HEK293 (cell line): ENCODE results near the gene ZNF428.
A peak's percentile ranks its signal among the peaks of the same experiment; 100 is the strongest.

ENCODE experiments used
- CTCF ChIA-PET: fragments of 350-600 bp; formaldehyde crosslinking; extraction: SDS; loops from one replicate; lab custom pipeline; 2021; ENCODE audit warnings: antibody characterized with exemption; lab: Yijun Ruan, JAX
- POLR2A ChIA-PET: fragments of 300-600 bp; formaldehyde crosslinking; extraction: SDS; loops from one replicate; lab custom pipeline; 2020; ENCODE audit warnings: antibody characterized with exemption, inconsistent platforms; lab: Yijun Ruan, JAX
- H3K27ac ChIP-seq: fragments of 200-500 bp; sonication (Bioruptor generic); 2 replicates; pipeline ENCODE4 v1.5.1; 2014; ENCODE audit warnings: low read depth, low read length, control low read depth, inconsistent platforms; ENCODE audit errors: extremely low read depth
- H3K36me3 ChIP-seq, 2 experiments: fragments of 200-500 bp in 1 of 2; sonication (Bioruptor generic) in 1 of 2; 1 replicate in 1 of 2; 2 replicates in 1 of 2; pipeline ENCODE4 v1.5.1; 2014 to 2017; ENCODE audit warnings: inconsistent platforms in 2 of 2, low read length in 2 of 2; ENCODE audit not compliant: control insufficient read depth in 2 of 2, insufficient read depth in 1 of 2
- H3K4me1 ChIP-seq: fragments of 200-500 bp; sonication (Bioruptor generic); 2 replicates; pipeline ENCODE4 v1.5.1; 2014; ENCODE audit warnings: mild to moderate bottlenecking, low read length, inconsistent platforms; ENCODE audit not compliant: control insufficient read depth, insufficient read depth
- H3K4me3 ChIP-seq: 2 replicates; pipeline ENCODE4 v1.5.1; 2011; ENCODE audit warnings: low read depth, mild to moderate bottlenecking, control low read depth, low read length, moderate library complexity
- H3K9me3 ChIP-seq: fragments of 200-500 bp; sonication (Bioruptor generic); 2 replicates; pipeline ENCODE4 v1.5.1; 2014; ENCODE audit warnings: low read depth, low read length, inconsistent platforms; ENCODE audit not compliant: control insufficient read depth, insufficient read depth
- KLF16 ChIP-seq: fragments of 450-650 bp; formaldehyde crosslinking; IDR thresholded peaks from 2 replicates; pipeline ENCODE4 v1.5.1; 2017; ENCODE audit warnings: missing biosample characterization, missing genetic modification characterization
- KLF17 ChIP-seq: fragments of 450-650 bp; formaldehyde crosslinking; IDR thresholded peaks from 2 replicates; pipeline ENCODE4 v1.5.1; 2016; ENCODE audit warnings: missing biosample characterization, missing genetic modification characterization
- REPIN1 ChIP-seq: fragments of 450-650 bp; formaldehyde crosslinking; IDR thresholded peaks from 2 replicates; pipeline ENCODE4 v1.5.1; 2017; ENCODE audit warnings: missing biosample characterization, missing genetic modification characterization, low read depth
- SALL2 ChIP-seq: fragments of 450-650 bp; formaldehyde crosslinking; IDR thresholded peaks from 2 replicates; pipeline ENCODE4 v1.5.0; 2017; ENCODE audit warnings: missing biosample characterization, mild to moderate bottlenecking, missing genetic modification characterization, borderline replicate concordance
- ZBTB10 ChIP-seq: fragments of 450-650 bp; formaldehyde crosslinking; IDR thresholded peaks from 2 replicates; pipeline ENCODE4 v1.5.1; 2016; ENCODE audit warnings: missing biosample characterization, missing genetic modification characterization
- ZBTB21 ChIP-seq: fragments of 450-650 bp; formaldehyde crosslinking; IDR thresholded peaks from 2 replicates; pipeline ENCODE4 v1.5.1; 2017; ENCODE audit warnings: missing biosample characterization, missing genetic modification characterization
- ZBTB26 ChIP-seq: fragments of 450-650 bp; formaldehyde crosslinking; optimal IDR thresholded peaks from 2 replicates; pipeline ENCODE3; 2016; ENCODE audit warnings: missing biosample characterization, mild to moderate bottlenecking, missing genetic modification characterization
- ZBTB6 ChIP-seq: fragments of 450-650 bp; formaldehyde crosslinking; IDR thresholded peaks from 2 replicates; pipeline ENCODE4 v1.5.1; 2017; ENCODE audit warnings: missing biosample characterization, missing genetic modification characterization
- ZBTB8A ChIP-seq: fragments of 450-650 bp; formaldehyde crosslinking; IDR thresholded peaks from 2 replicates; pipeline ENCODE4 v1.5.1; 2016; ENCODE audit warnings: missing biosample characterization, missing genetic modification characterization
- ZEB2 ChIP-seq: fragments of 450-650 bp; formaldehyde crosslinking; IDR thresholded peaks from 2 replicates; pipeline ENCODE4 v1.5.1; 2016; ENCODE audit warnings: missing biosample characterization, missing genetic modification characterization
- ZFP37 ChIP-seq: fragments of 450-650 bp; formaldehyde crosslinking; IDR thresholded peaks from 2 replicates; pipeline ENCODE4 v1.5.1; 2016; ENCODE audit warnings: missing biosample characterization, missing genetic modification characterization
- ZIC2 ChIP-seq: fragments of 450-650 bp; formaldehyde crosslinking; IDR thresholded peaks from 2 replicates; pipeline ENCODE4 v1.5.1; 2016; ENCODE audit warnings: missing biosample characterization, missing genetic modification characterization
- ZNF157 ChIP-seq: fragments of 450-650 bp; formaldehyde crosslinking; IDR thresholded peaks from 2 replicates; pipeline ENCODE4 v1.5.1; 2016; ENCODE audit warnings: missing biosample characterization, missing genetic modification characterization
- ZNF2 ChIP-seq: fragments of 450-650 bp; formaldehyde crosslinking; IDR thresholded peaks from 2 replicates; pipeline ENCODE4 v1.5.1; 2016; ENCODE audit warnings: missing biosample characterization, missing genetic modification characterization
- ZNF311 ChIP-seq: fragments of 450-650 bp; formaldehyde crosslinking; IDR thresholded peaks from 2 replicates; pipeline ENCODE4 v1.5.1; 2017; ENCODE audit warnings: missing biosample characterization, missing genetic modification characterization, borderline replicate concordance
- ZNF404 ChIP-seq: fragments of 450-650 bp; formaldehyde crosslinking; IDR thresholded peaks from 2 replicates; pipeline ENCODE4 v1.5.1; 2017; ENCODE audit warnings: missing biosample characterization, missing genetic modification characterization
- ZNF561 ChIP-seq: fragments of 450-650 bp; IDR thresholded peaks from 2 replicates; pipeline ENCODE4 v1.5.1; 2018; ENCODE audit warnings: missing biosample characterization, missing genetic modification characterization, borderline replicate concordance
- ZNF629 ChIP-seq: fragments of 450-650 bp; formaldehyde crosslinking; IDR thresholded peaks from 2 replicates; pipeline ENCODE4 v1.5.1; 2017; ENCODE audit warnings: missing biosample characterization, missing genetic modification characterization
- ZNF664 ChIP-seq: fragments of 450-650 bp; formaldehyde crosslinking; IDR thresholded peaks from 2 replicates; pipeline ENCODE4 v1.5.1; 2016; ENCODE audit warnings: missing biosample characterization, missing genetic modification characterization
- ZNF76 ChIP-seq: fragments of 450-650 bp; formaldehyde crosslinking; IDR thresholded peaks from 2 replicates; pipeline ENCODE4; 2016; ENCODE audit warnings: low read depth, missing biosample characterization, missing genetic modification characterization, borderline replicate concordance
- ZNF777 ChIP-seq: fragments of 450-650 bp; formaldehyde crosslinking; IDR thresholded peaks from 2 replicates; pipeline ENCODE4 v1.5.1; 2017; ENCODE audit warnings: missing biosample characterization, missing genetic modification characterization, borderline replicate concordance
- ZNF792 ChIP-seq: fragments of 450-650 bp; formaldehyde crosslinking; IDR thresholded peaks from 2 replicates; pipeline ENCODE4 v1.5.1; 2016; ENCODE audit warnings: missing biosample characterization, missing genetic modification characterization
- TF ChIP-seq, protein P1 (sequence below): fragments of 450-650 bp; formaldehyde crosslinking; IDR thresholded peaks from 2 replicates; pipeline ENCODE4 v1.5.1; 2017; ENCODE audit warnings: missing biosample characterization, missing genetic modification characterization

The ZNF428 gene

DNA sequence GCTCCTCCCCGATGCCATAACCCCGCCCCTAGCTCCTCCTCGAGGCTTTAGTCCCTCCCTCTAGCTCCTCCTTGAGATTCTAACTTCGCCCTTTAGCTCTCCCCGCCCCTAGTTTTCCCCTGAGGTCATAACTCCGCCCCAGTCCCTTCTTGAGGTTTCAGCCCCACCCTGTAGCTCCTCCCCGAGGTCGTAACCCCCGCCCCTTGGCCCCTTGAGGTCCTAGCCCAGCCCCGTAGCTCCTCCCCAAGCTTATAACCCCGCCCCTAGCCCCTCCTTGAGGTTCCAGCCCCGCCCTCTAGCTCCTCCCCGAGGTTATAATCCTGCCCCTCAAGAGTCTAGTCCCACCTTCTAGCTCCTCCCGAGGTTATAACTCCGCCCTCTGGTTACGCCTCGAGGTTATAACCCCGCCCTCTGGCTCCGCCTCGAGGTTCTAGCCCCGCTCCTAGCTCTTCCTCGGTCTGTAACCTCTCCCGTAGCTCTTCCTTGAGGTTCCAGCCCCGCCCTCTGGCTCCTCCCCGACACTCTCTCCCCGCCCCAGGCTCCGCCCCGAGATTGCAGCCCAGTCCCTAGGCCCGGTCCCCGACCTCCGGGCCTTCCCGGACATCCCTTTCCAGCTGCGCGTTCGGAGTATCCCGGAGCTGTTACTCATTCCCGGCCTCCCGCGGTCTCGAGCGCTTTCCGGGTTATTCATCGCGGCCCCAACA is 49.1 kb upstream of the ZNF428 start (continued):
- TF ChIP-seq ZBTB26 (peak; percentile 63), ZBTB6 (tag by site-specific recombination) (peak; percentile 89), ZBTB10 (tag by site-specific recombination) (peak; percentile 99), ZNF157 (no peak), ZFP37 (no peak), ZNF404 (tag by site-specific recombination) (no peak), KLF16 (tag by site-specific recombination) (0 out of 2 replicates have a peak, but pooled peaks have one; percentile 50), ZNF311 (tag by site-specific recombination) (no peak)

GRCh38 chr19:43667876-43668405 is 48.5 kb upstream of the ZNF428 start:
- ChIA-PET CTCF (interaction anchor here (0.6 to 4.9 kb wide), 39 partner anchors 9 to 492 kb away, joined by 3 to 39 read pairs (median 6); partner anchors contain the start of genes ETHE1, IRGQ and ZNF576), POLR2A (interaction anchor here (0.7 to 3.6 kb wide), 62 partner anchors 9 to 544 kb away, joined by 3 to 64 read pairs (median 5); partner anchors contain the start of genes IRGC, IRGQ, PHLDB3 and PINLYP)
- H3K36me3 ChIP-seq, result peaks cover 27 to 29% of the 10 kb centered on the region in 2 experiments; a peak in 2 of 3 replicates
- no peaks in the 10 kb centered on the region for H3K9me3 ChIP-seq
- peak overlapping the region; percentile 81 for H3K27ac ChIP-seq
- H3K4me1 ChIP-seq, result peaks cover 42% of the 10 kb centered on the region
- peak overlapping the region; percentile 11 for H3K4me3 ChIP-seq
- TF ChIP-seq ZNF561 (tag by site-specific recombination) (no peak), ZEB2 (tag by site-specific recombination) (0 out of 2 replicates have a peak, but pooled peaks have one; percentile 54), ZBTB8A (tag by site-specific recombination) (peak; percentile 55), REPIN1 (tag by site-specific recombination) (0 out of 2 replicates have a peak, but pooled peaks have one; percentile 27), ZBTB21 (peak; percentile 71), ZNF2 (tag by site-specific recombination) (peak; percentile 62; the same call in 1 of the 2 replicates), ZNF664 (tag by site-specific recombination) (no peak), ZIC2 (no peak), ZNF792 (tag by site-specific recombination) (0 out of 2 replicates have a peak, but pooled peaks have one; percentile 42), SALL2 (tag by site-specific recombination) (no peak), KLF17 (tag by site-specific recombination) (peak; percentile 68), ZNF629 (tag by site-specific recombination) (peak; percentile 69), ZNF76 (tag by site-specific recombination) (peak; percentile 56; the same call in 1 of the 2 replicates), ZBTB6 (tag by site-specific recombination) (peak; percentile 93), ZNF777 (tag by site-specific recombination) (peak; percentile 43; the same call in 1 of the 2 replicates)
- TF ChIP-seq, protein P1, sequence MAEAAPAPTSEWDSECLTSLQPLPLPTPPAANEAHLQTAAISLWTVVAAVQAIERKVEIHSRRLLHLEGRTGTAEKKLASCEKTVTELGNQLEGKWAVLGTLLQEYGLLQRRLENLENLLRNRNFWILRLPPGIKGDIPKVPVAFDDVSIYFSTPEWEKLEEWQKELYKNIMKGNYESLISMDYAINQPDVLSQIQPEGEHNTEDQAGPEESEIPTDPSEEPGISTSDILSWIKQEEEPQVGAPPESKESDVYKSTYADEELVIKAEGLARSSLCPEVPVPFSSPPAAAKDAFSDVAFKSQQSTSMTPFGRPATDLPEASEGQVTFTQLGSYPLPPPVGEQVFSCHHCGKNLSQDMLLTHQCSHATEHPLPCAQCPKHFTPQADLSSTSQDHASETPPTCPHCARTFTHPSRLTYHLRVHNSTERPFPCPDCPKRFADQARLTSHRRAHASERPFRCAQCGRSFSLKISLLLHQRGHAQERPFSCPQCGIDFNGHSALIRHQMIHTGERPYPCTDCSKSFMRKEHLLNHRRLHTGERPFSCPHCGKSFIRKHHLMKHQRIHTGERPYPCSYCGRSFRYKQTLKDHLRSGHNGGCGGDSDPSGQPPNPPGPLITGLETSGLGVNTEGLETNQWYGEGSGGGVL (tag by site-specific recombination), result peak; percentile 91
